UCSD-AML1 (cell line): ENCODE results near the gene FILIP1.
"Not testable (repeated sequence)": the region's sequence is repeated elsewhere in the genome, so short reads cannot be mapped to it uniquely, and the experiment has no call there.

Experiments
- DNase-seq: peaks from one replicate; lab custom pipeline; 2025; ENCODE audit not compliant: unreplicated experiment; lab: John Stamatoyannopoulos, UW

Gene FILIP1

GRCh38 chr6:75421316-75422023 is 72.1 kb downstream of the FILIP1 start:
- no peak for DNase-seq

- no peak for DNase-seq
These were observed 73.6 kb downstream of the FILIP1 start for GRCh38 chr6:75419980-75420379.

GRCh38 chr6:75419416-75419815 is 74.2 kb downstream of the FILIP1 start:
- no peak for DNase-seq

DNA sequence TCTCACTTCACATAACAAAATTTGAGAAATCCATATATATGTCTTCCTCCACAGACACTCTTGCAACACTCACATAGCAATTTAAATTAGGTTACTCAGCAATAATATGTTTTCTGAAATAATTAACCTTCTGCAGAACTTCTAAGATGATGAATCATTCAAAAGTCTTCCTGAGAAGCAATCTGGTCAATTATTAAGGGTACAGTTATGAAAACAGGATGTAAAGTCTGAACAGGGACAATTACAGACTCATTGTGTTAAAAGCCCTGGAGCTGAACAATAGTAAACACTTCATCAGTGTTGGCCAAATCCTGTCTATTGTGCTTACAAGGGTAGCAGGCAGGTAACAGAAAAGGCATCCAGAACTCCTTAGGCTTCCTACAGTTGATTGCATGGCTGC is 75.4 kb downstream of the FILIP1 start:
- no peak for DNase-seq

DNA sequence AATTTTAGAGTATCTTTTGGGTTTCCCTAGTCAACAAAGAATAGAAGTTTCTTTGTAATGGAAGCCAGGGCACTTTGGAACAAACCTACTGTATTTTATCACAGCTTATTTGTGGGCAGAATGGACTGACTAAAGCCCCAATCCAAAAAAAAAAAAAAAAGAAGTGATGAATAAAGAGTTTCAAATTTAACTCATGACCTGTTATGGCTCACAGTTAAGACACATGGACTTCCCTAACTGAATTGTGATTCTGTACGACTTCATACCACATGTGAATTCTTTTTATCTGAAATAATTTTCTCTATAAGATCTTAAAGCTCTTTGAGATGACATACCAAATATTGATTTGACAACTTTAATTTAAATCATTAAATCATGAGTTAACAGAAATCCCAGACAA is 77.2 kb downstream of the FILIP1 start:
- no peak for DNase-seq

DNA sequence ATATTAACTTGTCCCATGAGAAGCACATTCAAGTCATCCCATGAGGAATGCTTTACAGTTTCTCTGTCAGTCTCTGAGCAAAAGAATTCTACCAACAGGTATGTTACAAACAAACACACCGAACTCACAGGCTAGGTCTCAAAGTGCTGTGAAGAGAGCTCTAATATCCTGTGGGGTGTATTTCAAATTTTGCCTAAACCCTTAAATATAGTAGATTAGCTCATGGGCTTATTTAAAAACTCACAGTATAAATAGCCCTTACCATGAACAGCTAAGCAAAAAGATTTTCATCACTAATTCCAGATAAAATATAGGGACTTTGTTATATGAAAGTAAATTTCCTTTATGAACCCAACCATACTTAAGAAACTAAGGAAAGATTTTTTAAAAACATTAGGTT is 77.8 kb downstream of the FILIP1 start:
- no peak for DNase-seq

DNA sequence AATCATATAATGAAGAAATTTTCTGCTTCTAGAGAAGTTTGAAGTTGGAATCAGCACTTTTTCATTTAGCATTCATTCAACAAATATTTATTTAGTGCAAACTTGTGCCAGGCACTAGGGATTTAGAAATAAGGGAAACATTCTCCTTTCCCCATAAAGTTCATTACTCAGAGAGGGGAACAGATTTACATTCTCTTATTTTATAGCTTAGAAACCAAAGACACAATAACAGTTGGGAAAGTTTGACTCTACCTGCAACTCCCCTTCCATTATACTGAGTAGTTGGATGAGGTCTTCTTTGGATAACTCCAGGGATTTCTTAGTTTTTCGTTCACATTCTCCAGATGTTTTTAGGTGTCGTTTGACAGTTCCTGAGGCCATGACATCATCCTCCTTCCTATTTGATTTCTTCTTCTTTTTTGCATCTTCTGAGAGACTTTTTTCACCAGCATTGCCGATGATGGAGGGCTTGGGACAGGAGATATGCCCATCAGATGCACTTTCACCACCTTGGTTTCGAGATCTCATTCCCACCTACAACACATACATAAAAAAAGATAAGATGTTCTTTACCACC is 79.1 kb downstream of the FILIP1 start:
- no peak for DNase-seq

DNA sequence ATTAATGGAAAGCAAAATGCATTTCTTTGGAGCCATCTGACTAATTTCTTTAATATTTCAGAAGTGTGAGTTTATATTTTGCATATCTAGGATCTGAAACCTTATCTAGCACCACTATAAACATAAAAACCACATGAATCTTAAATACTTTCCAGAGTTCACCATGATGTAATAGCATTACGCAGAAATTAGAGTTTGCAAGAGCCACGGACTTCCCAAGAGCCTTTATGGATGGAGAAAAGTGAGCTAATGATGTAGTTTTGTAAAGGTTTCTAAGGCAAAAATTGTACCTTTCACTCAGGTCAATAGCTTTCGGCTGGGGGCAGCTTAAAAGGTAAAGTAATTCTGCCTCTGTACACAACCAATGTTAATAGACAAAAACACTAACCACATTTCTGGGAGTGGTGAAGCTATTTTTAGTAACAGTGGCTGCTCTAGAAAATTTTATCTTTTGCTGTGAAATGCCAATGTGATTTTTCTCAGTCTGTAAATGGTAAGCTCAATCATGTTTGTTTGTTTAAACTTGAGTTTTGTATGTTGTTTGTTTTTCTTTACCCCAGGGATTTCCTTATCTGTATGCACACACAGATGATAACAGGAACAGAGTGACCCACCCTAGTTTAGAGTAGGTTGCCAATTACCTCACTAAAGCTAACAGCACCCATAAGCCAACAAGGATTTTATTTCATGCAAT is 80.5 kb downstream of the FILIP1 start:
- DNase-seq: no peak

GRCh38 chr6:75410564-75410963 is 83.0 kb downstream of the FILIP1 start:
- not testable (repeated sequence) for DNase-seq

GRCh38 chr6:75409928-75410327 is 83.7 kb downstream of the FILIP1 start:
- DNase-seq: no peak

GRCh38 chr6:75409286-75409685 is 84.3 kb downstream of the FILIP1 start:
- no peak for DNase-seq

GRCh38 chr6:75403563-75404080 is 90.0 kb downstream of the FILIP1 start:
- DNase-seq: no peak

- DNase-seq: no peak
These were observed 91.3 kb downstream of the FILIP1 start for GRCh38 chr6:75402296-75402695.

DNA sequence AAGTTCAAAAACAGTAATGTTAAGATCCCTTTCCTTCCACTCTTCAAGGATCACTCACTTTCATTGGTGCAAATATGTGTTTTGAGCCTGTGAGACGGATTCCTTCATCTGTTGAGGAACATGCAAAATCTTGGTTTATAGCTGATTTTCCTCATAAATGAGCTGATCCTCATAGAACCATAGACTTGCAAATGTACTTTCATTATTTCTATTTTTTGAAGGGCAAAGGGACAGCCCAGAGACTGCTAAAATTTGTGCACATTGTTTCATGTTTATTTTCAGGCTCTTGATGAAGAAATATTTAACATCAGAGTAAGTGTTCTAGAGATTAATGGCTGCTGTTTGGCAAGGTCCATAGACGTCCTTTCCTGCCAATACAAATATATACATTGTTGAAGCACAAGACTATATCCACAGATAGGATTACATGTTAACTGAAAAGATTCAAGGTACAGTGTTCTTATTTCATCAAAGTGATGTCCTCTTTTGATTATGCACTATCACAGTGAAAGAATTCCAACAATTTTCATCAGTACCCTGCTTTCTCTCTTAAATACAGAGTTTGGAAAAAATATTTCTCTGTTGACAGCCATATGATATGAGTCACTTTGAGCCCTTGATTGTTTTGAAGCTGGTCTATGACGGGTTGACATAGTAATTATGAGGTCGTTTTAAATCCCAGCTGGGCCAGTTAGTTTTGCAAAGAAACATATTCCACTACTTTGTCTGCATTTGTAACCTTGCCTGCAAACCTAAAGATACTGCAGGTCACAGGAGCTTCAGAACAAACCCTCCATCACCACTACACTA is 95.7 kb downstream of the FILIP1 start:
- DNase-seq: no peak

GRCh38 chr6:75397171-75397570 is 96.4 kb downstream of the FILIP1 start:
- DNase-seq: no peak

GRCh38 chr6:75396005-75396800 is 97.4 kb downstream of the FILIP1 start:
- no peak for DNase-seq

DNA sequence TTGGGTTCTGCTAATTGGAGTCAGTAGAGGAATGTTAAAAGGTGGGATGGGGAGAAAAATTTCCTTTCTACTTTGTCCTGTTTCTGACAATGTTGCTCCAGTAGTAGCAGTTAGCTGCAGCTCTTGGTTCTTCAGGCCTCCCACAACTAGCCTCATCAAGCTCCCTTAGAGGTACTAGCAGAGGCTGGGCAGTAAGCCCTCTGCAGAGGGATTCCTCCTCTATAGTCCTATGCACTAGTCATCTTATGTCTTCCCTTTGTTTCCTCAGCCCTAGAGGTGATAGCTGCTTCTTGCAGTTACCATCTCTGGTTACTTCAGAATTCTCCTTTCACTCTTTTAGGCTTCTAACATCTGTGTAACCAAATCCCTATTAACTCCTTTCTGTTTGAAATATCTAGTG is 99.8 kb downstream of the FILIP1 start:
- no peak for DNase-seq

DNA sequence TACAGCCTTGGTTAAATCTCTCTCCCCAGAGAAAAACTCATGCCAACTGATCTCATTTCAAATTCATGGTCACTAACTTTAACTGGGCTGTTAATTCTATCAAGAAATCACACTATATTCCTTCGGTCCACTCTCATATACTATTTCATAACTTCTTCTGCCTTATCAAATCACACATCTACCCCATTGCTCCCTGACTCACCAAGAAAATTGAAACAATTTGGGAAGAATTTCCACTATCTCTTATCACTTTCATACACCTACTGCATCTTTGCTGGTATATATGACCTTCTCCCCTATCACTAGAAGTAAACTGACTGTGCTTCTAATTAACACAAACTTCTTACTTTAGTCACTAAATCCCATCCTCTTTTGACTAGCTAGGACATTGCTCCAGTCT is 102.3 kb downstream of the FILIP1 start:
- no peak for DNase-seq

DNA sequence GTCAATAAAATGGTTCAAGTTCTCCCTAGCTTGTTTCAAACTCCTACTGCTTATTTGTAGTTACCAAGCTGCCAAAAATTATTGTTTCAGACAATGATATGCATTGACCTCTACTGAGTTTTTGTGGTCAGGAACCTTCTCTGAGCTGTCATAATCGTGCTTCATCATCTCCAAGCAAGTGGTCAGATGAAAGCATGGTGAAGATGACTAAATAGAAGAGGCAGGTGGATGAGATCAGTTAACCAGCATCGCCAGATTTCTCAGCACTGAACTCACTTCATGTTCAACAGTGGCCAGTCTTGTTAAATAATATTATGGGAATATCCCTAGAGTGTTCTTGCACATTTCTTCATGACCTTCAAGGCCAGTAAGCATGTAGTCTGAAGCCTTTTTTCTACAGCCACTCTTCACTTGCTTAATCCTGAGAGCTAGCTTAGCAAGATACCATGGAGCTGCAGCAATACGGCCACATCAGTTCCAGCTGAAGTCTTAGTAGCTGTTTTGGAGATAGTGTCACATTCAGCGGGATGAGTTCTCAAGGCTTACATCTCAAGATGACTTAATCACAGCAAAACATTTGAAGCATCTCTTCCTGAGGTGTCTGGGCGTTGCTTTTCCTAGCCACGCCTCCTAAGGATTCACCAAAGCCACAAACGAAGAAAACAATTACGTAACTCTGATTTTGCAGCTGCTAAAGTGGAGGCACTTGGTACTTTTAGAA is 107.4 kb downstream of the FILIP1 start:
- DNase-seq: no peak

GRCh38 chr6:75384116-75384515 is 109.5 kb downstream of the FILIP1 start:
- DNase-seq: no peak
